Measurements from ENCODE around the gene TMEM86A. TPM values are rescaled to one million over a fixed set of nuclear protein-coding genes. Genes with fewer than 3 reads are reported as not detected.

TMEM86A gene
- total and polyA plus RNA-seq, 2 experiments from 2014 or later: 0.32 to 1.0 TPM

DNA sequence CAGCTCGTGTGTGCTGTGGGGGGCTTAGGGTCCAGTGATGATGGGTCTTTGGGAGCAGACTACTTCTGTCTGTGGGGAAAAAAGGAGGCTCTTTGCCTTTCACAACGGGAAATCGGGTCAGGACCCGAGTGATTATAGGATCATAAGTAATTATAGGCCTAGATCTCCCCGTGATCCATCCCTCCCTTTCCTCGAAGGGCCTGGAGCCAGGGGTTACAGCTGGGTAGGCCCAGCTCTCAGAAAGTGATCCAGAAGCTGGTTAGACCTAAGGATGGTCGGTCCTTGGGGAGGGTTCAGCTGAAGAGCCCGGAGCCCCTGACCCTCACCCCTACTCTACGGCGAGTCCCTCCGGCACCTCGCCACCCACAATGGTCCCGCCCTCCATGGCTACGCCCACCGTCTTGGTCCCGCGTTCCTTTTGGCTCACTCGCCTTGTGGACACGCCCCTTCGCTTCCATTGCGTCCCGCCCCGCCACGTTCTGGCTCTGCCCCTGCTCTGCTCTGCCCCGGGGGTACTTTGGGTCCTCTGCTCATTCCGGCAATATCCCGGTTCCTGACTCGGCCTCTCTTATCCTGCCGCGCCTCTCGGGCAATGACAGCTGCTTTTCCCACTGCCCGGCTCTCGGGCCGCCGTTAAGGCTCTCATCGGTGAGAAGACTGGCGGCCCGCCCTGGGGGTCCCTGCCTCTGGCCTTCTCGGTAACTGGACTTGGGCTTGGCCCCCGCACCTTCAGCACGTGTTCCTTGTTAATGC is 22.4 kb downstream of the TMEM86A start:
- Histone ChIP-seq H3K4me1 (ENCODE audit: insufficient read depth) (0 out of 2 replicates have a peak, but pooled peaks cover 7% of the 10 kb centered on the region), H4K20me1 (ENCODE audit: insufficient read depth) (no peaks in the 10 kb centered on the region), H3K27me3 (replicated peaks; ENCODE audit: insufficient read depth) (no peaks in the 10 kb centered on the region), H3K36me3 (ENCODE audit: low read depth) (no peaks in the 10 kb centered on the region), H3K27ac (no peak overlapping the region), H3K4me3 (peak overlapping the region; percentile 77), H3K9me3 (ENCODE audit: low read depth) (no peaks in the 10 kb centered on the region), H3K4me2 (ENCODE audit: unreplicated experiment) (peak overlapping the region; percentile 91), H3K9me2 (ENCODE audit: insufficient read depth) (no peaks in the 10 kb centered on the region), H3K9ac (peak overlapping the region; percentile 68), H3K79me2 (ENCODE audit: insufficient read depth) (no peaks in the 10 kb centered on the region), H2AFZ (peak overlapping the region; percentile 92), H3F3A (ENCODE audit: insufficient read depth) (no peaks in the 10 kb centered on the region)
- in situ Hi-C loops (cut with MboI): no loop called here
- DNase-seq: peak; percentile 85
- 1 to 2% methylated on average over 32 to 41 of the region's 41 CpGs for WGBS, 2 experiments (ENCODE audit: low coverage in 1 of 2, low lambda C conversion rate in 2 of 2, missing lambda C conversion rate in 2 of 2)
- no peak for TF ChIP-seq EZH2 (IDR thresholded peaks at IDR 0.05; ENCODE audit: insufficient read depth, poor library complexity, severe bottlenecking)
- TF ChIP-seq EZH2phosphoT487 (IDR thresholded peaks at IDR 0.05; ENCODE audit: insufficient read depth, low read depth): no peak

- Histone ChIP-seq H3K4me1 (ENCODE audit: insufficient read depth) (0 out of 2 replicates have a peak, but pooled peaks cover 7% of the 10 kb centered on the region), H3K27me3 (replicated peaks; ENCODE audit: insufficient read depth) (no peaks in the 10 kb centered on the region), H3K79me2 (ENCODE audit: insufficient read depth) (no peaks in the 10 kb centered on the region), H3F3A (ENCODE audit: insufficient read depth) (no peaks in the 10 kb centered on the region), H3K9ac (peak overlapping the region; percentile 68), H3K36me3 (ENCODE audit: low read depth) (no peaks in the 10 kb centered on the region), H3K9me2 (ENCODE audit: insufficient read depth) (no peaks in the 10 kb centered on the region), H3K4me3 (peak overlapping the region; percentile 77), H2AFZ (peak overlapping the region; percentile 92), H3K4me2 (ENCODE audit: unreplicated experiment) (peak overlapping the region; percentile 91), H4K20me1 (ENCODE audit: insufficient read depth) (no peaks in the 10 kb centered on the region), H3K27ac (no peak overlapping the region), H3K9me3 (ENCODE audit: low read depth) (no peaks in the 10 kb centered on the region)
- in situ Hi-C loops (cut with MboI): no loop called here
- 19 to 25% methylated on average over 34 to 36 of the region's 36 CpGs for WGBS, 2 experiments (ENCODE audit: low coverage in 1 of 2, low lambda C conversion rate in 2 of 2, missing lambda C conversion rate in 2 of 2)
- peak; percentile 49 for DNase-seq
- TF ChIP-seq EZH2phosphoT487 (IDR thresholded peaks at IDR 0.05; ENCODE audit: insufficient read depth, low read depth) (no peak), EZH2 (IDR thresholded peaks at IDR 0.05; ENCODE audit: insufficient read depth, poor library complexity, severe bottlenecking) (no peak)
Measured at GRCh38 chr11:18721561-18722292, 23.1 kb downstream of the TMEM86A start.

- TF ChIP-seq EZH2phosphoT487 (IDR thresholded peaks at IDR 0.05; ENCODE audit: insufficient read depth, low read depth) (no peak), EZH2 (IDR thresholded peaks at IDR 0.05; ENCODE audit: insufficient read depth, poor library complexity, severe bottlenecking) (no peak)
- Histone ChIP-seq H3K9ac (no peak overlapping the region), H3K79me2 (ENCODE audit: insufficient read depth) (no peaks in the 10 kb centered on the region), H3K4me3 (peak overlapping the region; percentile 77; the same call in 1 of the 2 replicates), H3K9me2 (ENCODE audit: insufficient read depth) (no peaks in the 10 kb centered on the region), H3K27ac (no peak overlapping the region), H3K4me2 (ENCODE audit: unreplicated experiment) (no peak overlapping the region), H3K36me3 (ENCODE audit: low read depth) (no peaks in the 10 kb centered on the region), H4K20me1 (ENCODE audit: insufficient read depth) (no peaks in the 10 kb centered on the region), H3K4me1 (ENCODE audit: insufficient read depth) (0 out of 2 replicates have a peak, but pooled peaks cover 7% of the 10 kb centered on the region), H2AFZ (no peak overlapping the region), H3F3A (ENCODE audit: insufficient read depth) (no peaks in the 10 kb centered on the region), H3K27me3 (replicated peaks; ENCODE audit: insufficient read depth) (no peaks in the 10 kb centered on the region), H3K9me3 (ENCODE audit: low read depth) (no peaks in the 10 kb centered on the region)
- WGBS, 2 experiments (ENCODE audit: low coverage in 1 of 2, low lambda C conversion rate in 2 of 2, missing lambda C conversion rate in 2 of 2): 67 to 70% methylated on average over 1 of the region's 1 CpG
- DNase-seq: no peak
- in situ Hi-C loops (cut with MboI): no loop called here
Measured at GRCh38 chr11:18722293-18722637, 23.7 kb downstream of the TMEM86A start.

- Histone ChIP-seq H3K27ac (no peak overlapping the region), H3K4me2 (ENCODE audit: unreplicated experiment) (no peak overlapping the region), H2AFZ (no peak overlapping the region), H3K36me3 (ENCODE audit: low read depth) (no peaks in the 10 kb centered on the region), H4K20me1 (ENCODE audit: insufficient read depth) (no peaks in the 10 kb centered on the region), H3K79me2 (ENCODE audit: insufficient read depth) (no peaks in the 10 kb centered on the region), H3K9ac (no peak overlapping the region), H3K27me3 (replicated peaks; ENCODE audit: insufficient read depth) (no peaks in the 10 kb centered on the region), H3K4me1 (ENCODE audit: insufficient read depth) (0 out of 2 replicates have a peak, but pooled peaks cover 7% of the 10 kb centered on the region), H3K4me3 (no peak overlapping the region), H3K9me2 (ENCODE audit: insufficient read depth) (no peaks in the 10 kb centered on the region), H3K9me3 (ENCODE audit: low read depth) (no peaks in the 10 kb centered on the region), H3F3A (ENCODE audit: insufficient read depth) (no peaks in the 10 kb centered on the region)
- in situ Hi-C loops (cut with MboI): no loop called here
- TF ChIP-seq EZH2phosphoT487 (IDR thresholded peaks at IDR 0.05; ENCODE audit: insufficient read depth, low read depth): no peak
- TF ChIP-seq EZH2 (IDR thresholded peaks at IDR 0.05; ENCODE audit: insufficient read depth, poor library complexity, severe bottlenecking): no peak
- DNase-seq: no peak
- WGBS, 2 experiments (ENCODE audit: low coverage in 1 of 2, low lambda C conversion rate in 2 of 2, missing lambda C conversion rate in 2 of 2): 32 to 35% methylated on average over 7 of the region's 7 CpGs
Measured at GRCh38 chr11:18723991-18724390, 25.4 kb downstream of the TMEM86A start.
